Dendritic cell treated with granulocyte-macrophage colony-stimulating factor and Interleukin-4, amounts not matched to agents 40 ng/mL and 50 ng/mL, for 4 days (primary cell): ENCODE results near the gene HDAC6.

Experiments used
- H3K27ac Mint-ChIP-seq: one replicate; pipeline ENCODE4 v1.8.0; 2022; ENCODE audit warnings: mild to moderate bottlenecking, mixed read lengths
- H3K27me3 Mint-ChIP-seq: one replicate; pipeline ENCODE4 v1.8.0; 2022; ENCODE audit warnings: mild to moderate bottlenecking, mixed read lengths
- H3K36me3 Mint-ChIP-seq: one replicate; pipeline ENCODE4 v1.8.0; 2022; ENCODE audit warnings: low read depth, mixed read lengths
- H3K4me1 Mint-ChIP-seq: one replicate; pipeline ENCODE4 v1.8.0; 2022; ENCODE audit warnings: low read depth, mixed read lengths
- H3K4me3 Mint-ChIP-seq: one replicate; pipeline ENCODE4 v1.8.0; 2022; ENCODE audit warnings: mild to moderate bottlenecking, moderate library complexity, mixed read lengths
- H3K9me3 Mint-ChIP-seq: one replicate; pipeline ENCODE4 v1.8.0; 2022; ENCODE audit warnings: mixed read lengths
- intact Hi-C: fragments of 100-400 bp; cut with micrococcal nuclease; formaldehyde crosslinking; loops from one replicate; pipeline ENCODE4 v1.15.0; 2022

The HDAC6 gene

GRCh38 chrX:48801280-48802088 lies at the start of gene HDAC6:
TSS of gene HDAC6 (plus strand) at chrX:48802067. CDS start at chrX:48802693, 626 bp downstream.
- Mint-ChIP-seq H3K4me3 (peak within 1 kb of the TSS; percentile 88), H3K27me3 (no peaks in the 10 kb centered on the region), H3K4me1 (peaks cover 23% of the 10 kb centered on the region), H3K9me3 (no peaks in the 10 kb centered on the region), H3K36me3 (peaks cover 38% of the 10 kb centered on the region), H3K27ac (peak within 1 kb of the TSS; percentile 98)
- intact Hi-C loops, result loop anchor here (2.0 to 5.0 kb wide), 4 partner anchors 65 to 119 kb away; partner anchors contain the start of genes PQBP1, SUV39H1, TIMM17B and WAS

GRCh38 chrX:48752498-48752897 lies 49.4 kb upstream of the HDAC6 start:
- H3K9me3 Mint-ChIP-seq, result no peaks in the 10 kb centered on the region
- no peak overlapping the region for H3K4me3 Mint-ChIP-seq
- H3K27ac Mint-ChIP-seq, result peak overlapping the region; percentile 57
- peaks cover 38% of the 10 kb centered on the region for H3K4me1 Mint-ChIP-seq
- intact Hi-C loops, result no loop called here
- H3K36me3 Mint-ChIP-seq, result no peaks in the 10 kb centered on the region
- no peaks in the 10 kb centered on the region for H3K27me3 Mint-ChIP-seq

GRCh38 chrX:48753708-48754228 lies 48.1 kb upstream of the HDAC6 start:
- Mint-ChIP-seq H3K27ac (peak overlapping the region; percentile 57), H3K9me3 (no peaks in the 10 kb centered on the region), H3K4me3 (no peak overlapping the region), H3K27me3 (no peaks in the 10 kb centered on the region), H3K36me3 (no peaks in the 10 kb centered on the region), H3K4me1 (peaks cover 38% of the 10 kb centered on the region)
- intact Hi-C loops, result no loop called here

GRCh38 chrX:48754238-48754637 lies 47.6 kb upstream of the HDAC6 start:
- intact Hi-C loops, result no loop called here
- Mint-ChIP-seq H3K27me3 (no peaks in the 10 kb centered on the region), H3K4me3 (no peak overlapping the region), H3K27ac (peak overlapping the region; percentile 57), H3K4me1 (peaks cover 38% of the 10 kb centered on the region), H3K36me3 (no peaks in the 10 kb centered on the region), H3K9me3 (no peaks in the 10 kb centered on the region)

- no peaks in the 10 kb centered on the region for H3K9me3 Mint-ChIP-seq
- no peak within 1 kb of the TSS for H3K27ac Mint-ChIP-seq
- H3K4me1 Mint-ChIP-seq, result no peaks in the 10 kb centered on the region
- no peak within 1 kb of the TSS for H3K4me3 Mint-ChIP-seq
- H3K36me3 Mint-ChIP-seq, result no peaks in the 10 kb centered on the region
- intact Hi-C loops, result no loop called here
- H3K27me3 Mint-ChIP-seq, result no peaks in the 10 kb centered on the region
Observed at GRCh38 chrX:48761674-48762471, 40.0 kb upstream of the HDAC6 start, which contains the start of gene GLOD5. TSS of gene GLOD5 (plus strand) at chrX:48761747. CDS start at chrX:48761791, 44 bp downstream.

- H3K27me3 Mint-ChIP-seq, result no peaks in the 10 kb centered on the region
- no peaks in the 10 kb centered on the region for H3K4me1 Mint-ChIP-seq
- H3K36me3 Mint-ChIP-seq, result no peaks in the 10 kb centered on the region
- no peaks in the 10 kb centered on the region for H3K9me3 Mint-ChIP-seq
- H3K4me3 Mint-ChIP-seq, result no peak overlapping the region
- H3K27ac Mint-ChIP-seq, result no peak overlapping the region
- intact Hi-C loops, result no loop called here
Observed at GRCh38 chrX:48769230-48769629, 32.6 kb upstream of the HDAC6 start.

GRCh38 chrX:48770296-48770695 lies 31.6 kb upstream of the HDAC6 start:
- no peak overlapping the region for H3K4me3 Mint-ChIP-seq
- H3K9me3 Mint-ChIP-seq, result no peaks in the 10 kb centered on the region
- H3K27ac Mint-ChIP-seq, result no peak overlapping the region
- no peaks in the 10 kb centered on the region for H3K36me3 Mint-ChIP-seq
- H3K27me3 Mint-ChIP-seq, result peaks cover 2% of the 10 kb centered on the region
- intact Hi-C loops, result no loop called here
- H3K4me1 Mint-ChIP-seq, result no peaks in the 10 kb centered on the region

DNA sequence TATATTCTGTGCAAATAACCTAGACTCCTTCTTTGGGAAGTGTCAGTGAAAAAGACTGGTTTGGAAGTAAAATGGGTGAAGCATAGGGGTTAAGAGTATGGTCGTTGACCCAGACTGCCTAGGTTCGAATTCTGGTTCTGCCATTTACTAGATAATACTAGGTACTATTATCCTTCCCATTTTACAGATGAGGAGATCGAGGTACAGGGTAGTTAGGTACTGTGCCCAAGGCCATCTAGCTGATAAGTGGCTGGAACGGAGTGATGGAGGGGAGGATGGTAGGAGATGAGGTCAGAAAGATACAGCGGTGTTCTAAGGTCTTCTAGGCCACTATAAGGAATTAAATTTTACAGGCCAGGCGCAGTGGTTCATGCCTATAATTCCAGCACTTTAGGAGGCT lies 29.3 kb upstream of the HDAC6 start:
- Mint-ChIP-seq H3K4me3 (no peak overlapping the region), H3K36me3 (no peaks in the 10 kb centered on the region), H3K9me3 (no peaks in the 10 kb centered on the region), H3K27me3 (peaks cover 2% of the 10 kb centered on the region), H3K4me1 (no peaks in the 10 kb centered on the region), H3K27ac (no peak overlapping the region)
- intact Hi-C loops, result no loop called here

DNA sequence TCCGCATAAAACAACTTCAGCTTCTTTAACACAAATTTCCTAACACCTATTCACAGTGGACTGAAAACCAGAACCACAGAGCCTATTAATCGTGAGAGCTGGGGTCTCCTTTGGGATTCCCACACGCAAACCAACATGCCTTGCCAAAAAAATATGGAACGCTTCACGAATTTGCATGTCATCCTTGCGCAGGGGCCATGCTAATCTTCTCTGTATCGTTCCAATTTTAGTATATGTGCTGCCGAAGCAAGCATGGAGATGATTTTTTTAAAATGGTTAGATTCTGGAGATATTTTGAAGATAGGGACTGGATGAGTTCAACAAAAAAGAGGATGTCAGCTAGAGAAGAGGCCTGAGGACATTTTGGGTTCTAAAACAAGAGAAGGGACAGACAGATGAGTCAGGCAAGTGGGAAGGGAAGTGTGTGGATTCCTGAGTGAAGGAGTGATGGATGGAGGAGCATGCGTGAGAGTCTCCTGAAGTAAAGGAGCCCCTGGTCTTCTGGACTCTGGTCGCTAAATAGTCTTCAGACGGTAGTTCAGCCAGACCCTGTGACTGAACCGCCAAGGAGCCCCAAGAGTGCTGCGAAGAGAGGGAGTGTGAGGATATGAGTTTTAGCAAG lies 24.9 kb upstream of the HDAC6 start:
- H3K27ac Mint-ChIP-seq, result no peak overlapping the region
- no peaks in the 10 kb centered on the region for H3K4me1 Mint-ChIP-seq
- no peak overlapping the region for H3K4me3 Mint-ChIP-seq
- intact Hi-C loops, result no loop called here
- H3K9me3 Mint-ChIP-seq, result no peaks in the 10 kb centered on the region
- peaks cover 2% of the 10 kb centered on the region for H3K27me3 Mint-ChIP-seq
- no peaks in the 10 kb centered on the region for H3K36me3 Mint-ChIP-seq

DNA sequence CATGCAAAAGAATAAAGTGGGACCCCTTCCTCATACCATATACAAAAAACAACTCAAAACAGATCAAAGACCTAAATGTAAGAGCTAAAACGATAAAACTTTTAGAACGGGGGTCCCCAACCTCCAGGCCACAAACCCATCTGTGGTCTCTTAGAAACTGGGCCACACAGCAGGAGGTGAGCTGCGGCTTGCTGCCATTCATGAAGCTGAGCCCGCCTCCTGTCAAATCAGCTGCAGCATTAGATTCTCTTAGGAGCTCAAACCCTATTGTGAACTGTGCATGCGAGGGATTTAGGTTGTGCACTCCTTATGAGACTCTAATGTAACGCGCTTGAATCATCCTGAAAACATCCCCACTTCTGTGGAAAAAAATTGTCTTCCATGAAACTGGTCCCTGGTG lies 22.5 kb upstream of the HDAC6 start:
- no peaks in the 10 kb centered on the region for H3K9me3 Mint-ChIP-seq
- H3K27me3 Mint-ChIP-seq, result peaks cover 2% of the 10 kb centered on the region
- no peak overlapping the region for H3K4me3 Mint-ChIP-seq
- intact Hi-C loops, result no loop called here
- no peaks in the 10 kb centered on the region for H3K4me1 Mint-ChIP-seq
- H3K27ac Mint-ChIP-seq, result no peak overlapping the region
- H3K36me3 Mint-ChIP-seq, result no peaks in the 10 kb centered on the region

DNA sequence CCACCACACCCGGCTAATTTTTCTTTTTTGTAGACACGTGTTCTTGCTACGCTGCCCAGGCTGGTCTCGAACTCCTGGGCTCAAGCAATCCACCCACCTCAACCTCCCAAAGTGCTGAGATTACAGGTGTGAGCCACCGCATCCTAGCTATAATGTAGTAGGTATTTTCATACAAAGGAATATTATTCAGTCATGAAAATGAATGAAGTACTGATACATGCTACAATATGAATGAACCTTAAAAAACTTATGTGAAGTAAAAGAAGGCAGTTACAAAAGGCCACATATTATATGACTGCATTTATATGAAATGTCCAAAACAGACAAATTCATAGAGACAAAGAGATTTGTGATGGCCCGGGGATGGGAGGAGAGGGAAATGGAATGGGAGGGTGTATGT lies 20.2 kb upstream of the HDAC6 start:
- Mint-ChIP-seq H3K9me3 (no peaks in the 10 kb centered on the region), H3K4me1 (no peaks in the 10 kb centered on the region)
- intact Hi-C loops, result no loop called here

DNA sequence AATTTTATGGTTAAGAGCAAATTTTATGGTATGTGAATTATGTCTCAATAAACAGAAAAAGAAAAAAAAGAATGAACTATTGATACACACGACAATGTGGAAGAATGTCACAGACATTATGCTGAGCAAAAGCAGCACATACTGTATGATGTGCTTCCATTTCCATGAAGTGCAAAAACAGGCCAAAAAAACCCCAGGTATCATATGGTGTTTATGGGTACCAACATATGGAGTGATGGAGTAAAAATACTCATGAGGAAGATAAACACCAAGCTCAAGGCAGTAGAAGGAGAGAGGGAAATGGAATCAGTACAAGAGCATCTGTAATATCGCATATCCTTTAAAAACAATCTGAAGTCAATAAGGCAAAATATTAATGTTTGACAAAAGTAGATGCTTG lies 19.7 kb upstream of the HDAC6 start:
- H3K4me3 Mint-ChIP-seq, result no peak overlapping the region
- intact Hi-C loops, result no loop called here
- H3K9me3 Mint-ChIP-seq, result no peaks in the 10 kb centered on the region
- H3K36me3 Mint-ChIP-seq, result no peaks in the 10 kb centered on the region
- no peaks in the 10 kb centered on the region for H3K4me1 Mint-ChIP-seq
- peaks cover 7% of the 10 kb centered on the region for H3K27me3 Mint-ChIP-seq
- no peak overlapping the region for H3K27ac Mint-ChIP-seq

More for the DNA sequence above, 20.2 kb upstream of the HDAC6 start:
- Mint-ChIP-seq H3K27me3 (peaks cover 2% of the 10 kb centered on the region), H3K27ac (no peak overlapping the region), H3K36me3 (no peaks in the 10 kb centered on the region), H3K4me3 (no peak overlapping the region)

- Mint-ChIP-seq H3K4me1 (no peaks in the 10 kb centered on the region), H3K27me3 (peaks cover 10% of the 10 kb centered on the region), H3K27ac (no peak overlapping the region), H3K9me3 (no peaks in the 10 kb centered on the region), H3K4me3 (no peak overlapping the region), H3K36me3 (no peaks in the 10 kb centered on the region)
- intact Hi-C loops, result no loop called here
Observed at GRCh38 chrX:48782795-48783194, 19.1 kb upstream of the HDAC6 start.

GRCh38 chrX:48784726-48785125 lies 17.1 kb upstream of the HDAC6 start:
- Mint-ChIP-seq H3K27me3 (peaks cover 13% of the 10 kb centered on the region), H3K27ac (no peak overlapping the region), H3K9me3 (no peaks in the 10 kb centered on the region), H3K4me1 (peaks cover 5% of the 10 kb centered on the region), H3K36me3 (no peaks in the 10 kb centered on the region), H3K4me3 (no peak overlapping the region)
- intact Hi-C loops, result no loop called here
